HG03064 (cell line): ENCODE results near the gene KCNA3.
"Not testable (repeated sequence)": the region's sequence is repeated elsewhere in the genome, so short reads cannot be mapped to it uniquely, and the experiment has no call there.

Experiments
- ATAC-seq: cut with Tn5 transposase; IDR thresholded peaks from one replicate; pipeline ENCODE4 v1.9.1; 2021; ENCODE audit warnings: low read depth; ENCODE audit not compliant: unreplicated experiment

The KCNA3 gene

GRCh38 chr1:110680036-110680735 lies 5.4 kb upstream of the KCNA3 start:
- no peak for ATAC-seq

DNA sequence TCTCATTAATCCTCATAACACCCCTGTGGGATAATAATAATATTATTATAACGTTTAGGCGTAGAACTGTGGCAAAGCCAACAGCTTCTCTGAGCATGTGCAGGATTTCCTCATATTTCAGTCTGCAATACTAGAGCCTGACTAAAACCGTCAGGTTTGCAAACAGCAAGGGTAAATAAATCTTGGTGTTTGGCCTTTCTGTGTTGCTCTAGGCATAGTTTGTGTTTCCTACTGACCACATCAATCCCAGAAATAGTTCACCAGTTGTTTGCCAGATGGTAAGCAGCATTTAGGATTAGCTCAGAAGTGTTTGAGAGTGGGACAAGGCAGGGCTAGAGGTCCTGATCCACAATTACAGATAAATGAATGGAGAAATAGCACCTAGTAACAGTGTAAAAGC lies 2.8 kb upstream of the KCNA3 start:
- ATAC-seq: no peak

DNA sequence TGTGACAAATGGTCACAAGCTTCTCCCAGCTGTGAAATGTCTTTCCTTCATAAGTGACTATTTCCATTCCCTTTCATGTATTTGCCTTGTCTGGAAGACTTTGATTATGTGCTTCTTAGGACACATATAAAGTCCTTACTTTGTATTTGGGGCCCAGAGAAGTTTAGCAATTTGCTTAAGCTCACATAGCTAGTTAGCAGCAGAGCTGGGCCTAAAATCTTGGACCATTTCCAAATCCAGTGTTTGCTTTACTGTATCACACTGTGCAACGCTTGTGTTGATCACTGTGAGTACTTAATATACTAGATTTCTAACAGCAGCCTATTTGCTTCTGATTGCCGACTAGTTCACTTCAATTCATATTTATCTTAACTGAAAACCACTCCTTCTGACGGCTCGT lies 2.2 kb upstream of the KCNA3 start:
- no peak for ATAC-seq

GRCh38 chr1:110675060-110675791 lies 486 bp upstream of the KCNA3 start:
- no peak for ATAC-seq

GRCh38 chr1:110673805-110674336 lies 869 bp downstream of the KCNA3 start:
- no peak for ATAC-seq

GRCh38 chr1:110673197-110673701 lies 1.5 kb downstream of the KCNA3 start:
- no peak for ATAC-seq

- ATAC-seq: no peak
These were observed 2.0 kb downstream of the KCNA3 start for GRCh38 chr1:110672753-110673108.

DNA sequence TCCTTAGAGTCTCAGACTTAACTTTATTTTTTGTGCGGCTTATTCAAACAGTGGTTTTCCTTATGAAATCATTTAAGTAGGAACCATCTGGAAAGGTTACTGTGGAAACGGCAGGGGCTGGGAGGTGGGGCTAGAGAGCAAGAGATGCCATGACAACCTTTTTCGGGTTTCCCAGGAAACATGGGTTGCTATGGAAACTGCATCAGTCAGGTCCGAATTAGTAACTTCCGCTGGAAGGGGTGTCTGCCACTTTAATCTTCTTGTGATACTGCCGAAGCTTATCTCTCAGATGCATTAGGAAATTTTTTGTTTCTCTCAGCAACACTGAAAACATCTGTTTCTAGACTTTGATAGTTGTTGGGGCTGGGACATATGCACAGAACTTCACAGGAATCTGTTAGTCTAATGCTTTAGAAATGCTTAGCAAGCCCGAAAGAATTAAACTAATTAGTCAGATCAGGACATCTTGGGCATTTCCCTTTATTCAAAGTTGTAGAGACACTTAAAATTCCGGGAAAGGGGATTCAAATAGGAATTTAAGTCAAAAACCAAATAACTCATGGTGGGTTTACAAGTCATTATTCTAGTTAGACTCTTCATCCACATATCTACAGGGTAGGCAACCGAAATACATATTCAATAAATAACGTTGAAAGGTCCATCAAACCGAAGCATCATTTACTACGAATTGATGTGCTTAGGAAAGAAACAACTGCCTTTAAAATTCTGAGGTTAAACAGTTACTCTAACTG lies 2.6 kb downstream of the KCNA3 start:
- ATAC-seq: no peak

- ATAC-seq: no peak
These were observed 3.4 kb downstream of the KCNA3 start for GRCh38 chr1:110671361-110671760.

DNA sequence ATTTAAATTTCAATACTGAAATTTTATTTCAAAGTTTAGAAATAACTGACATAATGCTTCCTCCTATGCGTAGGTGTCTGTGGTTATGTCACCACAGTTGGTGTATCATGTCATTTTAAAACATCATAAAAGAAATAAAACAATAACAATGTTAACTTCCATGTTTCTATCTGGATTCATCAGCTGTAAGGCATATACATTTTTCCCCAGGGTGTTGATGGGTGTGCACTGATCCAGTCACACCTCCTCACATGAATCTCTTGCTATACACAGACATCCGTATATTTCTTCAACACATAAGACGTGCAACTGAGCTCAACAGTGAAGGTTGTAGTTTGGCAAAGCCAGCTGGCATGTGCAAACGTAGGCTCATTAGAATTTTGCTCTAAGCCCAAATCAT lies 6.2 kb downstream of the KCNA3 start:
- no peak for ATAC-seq

GRCh38 chr1:110667776-110668175 lies 7.0 kb downstream of the KCNA3 start:
- no peak for ATAC-seq

DNA sequence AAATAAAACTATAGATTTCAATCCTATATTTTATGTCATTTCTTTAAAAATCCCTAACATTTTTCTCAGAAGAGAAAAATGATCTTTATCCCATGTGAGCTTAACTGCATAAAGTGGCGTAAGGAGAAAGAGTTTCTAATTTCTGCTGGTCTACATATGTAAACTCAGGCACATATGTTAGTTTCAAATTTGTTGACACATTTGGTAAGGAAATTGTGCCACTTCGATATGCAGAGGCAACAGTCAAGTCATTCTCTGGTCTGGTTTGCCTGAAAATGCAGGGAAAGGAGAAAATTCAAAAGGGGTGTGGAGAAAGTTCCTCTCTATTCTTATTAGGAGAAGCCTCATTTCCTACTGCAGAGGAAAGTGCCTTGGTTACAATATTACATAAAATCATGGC lies 11.5 kb downstream of the KCNA3 start:
- no peak for ATAC-seq

DNA sequence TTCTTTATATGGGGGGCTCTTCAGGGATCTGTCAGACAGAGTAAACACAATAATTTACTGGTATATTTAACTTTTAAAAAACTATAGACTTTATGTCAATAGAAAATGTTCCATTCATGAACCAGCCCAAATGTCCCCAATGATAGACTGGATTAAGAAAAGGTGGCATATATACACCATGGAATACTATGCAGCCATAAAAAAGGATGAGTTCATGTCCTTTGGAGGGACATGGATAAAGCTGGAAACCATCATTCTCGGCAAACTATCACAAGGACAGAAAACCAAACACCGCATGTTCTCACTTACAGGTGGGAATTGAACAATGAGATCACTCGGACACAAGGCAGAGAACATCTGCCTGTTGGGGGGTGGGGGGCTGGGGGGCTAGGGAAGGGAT lies 15.2 kb downstream of the KCNA3 start:
- not testable (repeated sequence) for ATAC-seq

DNA sequence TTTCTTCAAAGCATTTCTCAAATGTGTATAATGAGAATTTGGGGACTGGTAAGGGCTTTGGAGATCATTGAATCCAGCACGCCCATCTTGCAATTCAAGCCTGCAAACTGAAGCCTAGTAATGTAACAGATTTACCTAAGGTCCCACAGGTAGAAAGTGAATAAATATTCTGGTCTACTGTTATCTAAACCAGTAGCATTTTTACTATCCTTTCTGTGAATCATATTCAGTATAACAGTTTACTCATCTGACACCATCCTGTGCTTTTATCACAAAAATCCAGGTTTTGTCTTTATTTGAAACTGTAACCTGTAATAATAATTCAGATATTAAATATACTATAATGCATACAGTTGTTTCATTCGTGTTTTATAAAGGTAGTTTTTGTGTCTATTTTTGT lies 17.4 kb downstream of the KCNA3 start:
- ATAC-seq: no peak

GRCh38 chr1:110650609-110651008 lies 24.1 kb downstream of the KCNA3 start:
- ATAC-seq: no peak

GRCh38 chr1:110648417-110648816 lies 26.3 kb downstream of the KCNA3 start:
- ATAC-seq: no peak

DNA sequence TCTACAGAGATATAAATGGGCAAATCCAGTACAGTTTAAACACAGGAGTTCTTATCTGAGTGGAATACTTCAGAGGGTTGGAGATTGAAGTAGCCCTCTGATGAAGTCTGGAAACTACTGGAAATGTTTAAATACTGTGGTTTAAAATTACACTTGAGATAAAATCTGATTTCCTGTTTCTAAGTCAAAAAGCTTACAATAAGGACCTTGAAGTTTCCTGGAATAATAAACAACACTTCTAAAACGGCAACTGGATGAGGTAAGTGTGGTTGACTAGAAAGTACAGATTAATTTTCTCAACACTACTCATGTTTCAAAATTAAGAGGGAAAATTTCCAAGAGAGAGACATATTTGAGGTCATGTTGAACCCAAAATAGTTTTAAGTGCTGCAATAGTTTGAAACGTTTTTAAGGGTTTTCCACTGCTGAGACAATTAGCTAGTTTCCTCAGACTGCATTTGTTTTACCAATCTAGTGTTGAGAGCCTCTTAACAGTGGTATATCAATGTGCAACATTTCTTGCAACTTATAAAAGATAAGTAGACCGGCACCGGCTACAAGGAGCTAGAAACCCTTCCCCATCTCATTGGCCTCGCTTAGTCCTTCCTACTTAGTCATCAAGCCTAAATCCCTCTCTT lies 27.4 kb downstream of the KCNA3 start:
- no peak for ATAC-seq

DNA sequence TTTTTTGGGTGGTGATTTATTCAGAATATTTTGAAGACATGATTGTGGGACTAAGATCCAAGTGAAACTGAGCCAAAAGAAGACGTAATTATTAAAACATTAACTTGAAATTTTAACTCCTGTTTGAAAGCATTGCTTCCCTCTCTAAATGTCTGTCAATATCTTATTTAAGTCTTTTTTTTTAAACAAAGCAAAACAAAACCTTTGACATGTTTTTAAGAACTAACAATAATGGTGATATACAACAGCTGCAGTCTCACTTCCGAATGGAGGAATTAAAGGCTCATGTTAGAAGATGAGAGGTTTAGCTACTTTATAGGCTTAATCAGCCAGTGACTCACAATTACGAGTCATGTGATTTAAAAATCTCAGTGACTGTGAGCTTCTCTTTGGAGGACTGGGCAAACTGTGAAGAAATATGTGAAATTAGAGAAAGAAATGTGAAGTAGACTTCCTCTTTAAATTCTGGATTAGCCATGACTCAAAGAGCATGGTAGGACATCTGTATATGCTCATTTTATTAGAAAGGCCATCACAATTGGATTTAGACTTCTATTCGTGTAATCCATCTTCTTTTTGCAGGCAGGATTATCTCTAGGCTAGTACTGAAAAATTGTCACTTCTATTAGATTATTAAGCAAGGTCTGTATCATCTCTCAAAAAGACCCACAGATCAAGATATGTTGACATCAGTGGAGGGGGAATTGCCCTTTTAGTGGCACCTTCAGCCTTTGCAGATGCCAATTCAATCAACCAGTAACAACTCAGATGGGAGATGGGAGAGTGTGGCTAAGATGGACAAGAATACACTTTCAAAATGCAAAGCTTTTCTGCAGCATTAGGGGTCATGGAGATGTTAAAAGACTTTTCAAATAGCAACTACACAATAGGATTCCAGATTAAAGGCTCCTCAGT lies 28.7 kb downstream of the KCNA3 start:
- no peak for ATAC-seq

DNA sequence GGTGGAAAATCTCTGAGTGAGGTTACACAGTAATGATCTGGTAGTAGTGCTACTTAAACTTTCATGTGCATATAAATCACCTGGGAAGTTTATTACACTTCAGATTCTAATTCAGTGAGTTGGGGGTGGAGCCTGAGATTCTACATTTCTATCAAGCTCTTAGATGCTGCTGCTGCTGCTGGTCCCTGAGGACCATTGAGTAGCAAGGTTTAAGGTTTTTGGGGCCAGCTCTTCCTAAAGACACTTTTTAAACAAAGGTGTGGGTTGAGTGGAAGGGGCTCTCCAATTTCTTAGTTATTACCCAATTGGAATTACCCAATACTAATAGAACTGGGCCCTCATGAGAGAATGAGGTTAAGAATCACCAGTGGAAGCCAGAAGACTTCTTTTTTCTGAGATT lies 29.5 kb downstream of the KCNA3 start:
- ATAC-seq: no peak
